Caco-2 (cell line): ENCODE data around the gene ATAD5. TPM values are rescaled to one million over a fixed set of nuclear protein-coding genes. Genes with fewer than 3 reads are reported as not detected.
A peak's percentile ranks its signal among the peaks of the same experiment; 100 is the strongest.

Experiments used
- Bru-seq: library from RNA; stranded (reverse); fragments of 400-500 nt; gene quantifications from one replicate; lab custom pipeline; 2021; lab: Mats Ljungman, UMichigan
- BruChase-seq, 2 experiments: library from RNA; stranded (reverse); fragments of 400-500 nt; gene quantifications; one replicate each; lab custom pipeline; 2021; lab: Mats Ljungman, UMichigan
- BruUV-seq: library from RNA; stranded (reverse); fragments of 400-500 nt; replicated peaks from 2 replicates; lab custom pipeline; 2021; lab: Mats Ljungman, UMichigan
- CTCF ChIA-PET: fragments of 300-600 bp; sonication (Branson Sonifier 250); formaldehyde crosslinking; loops from one replicate; lab custom pipeline; 2022; ENCODE audit warnings: antibody characterized with exemption; lab: Charles Lee
- POLR2A ChIA-PET: fragments of 300-600 bp; sonication (Branson Sonifier 250); formaldehyde crosslinking; loops from one replicate; lab custom pipeline; 2022; ENCODE audit warnings: antibody characterized with exemption; lab: Charles Lee
- DNase-seq, 2 experiments: peaks; one replicate each; pipeline versions ENCODE4 v3.0.0 to v3.0.0-alpha.2; 2020 to 2022
- H3K27me3 ChIP-seq: replicated peaks from 2 replicates; pipeline ENCODE4 v1.6.0; 2011; ENCODE audit warnings: low read length; ENCODE audit not compliant: control insufficient read depth, insufficient read depth
- H3K36me3 ChIP-seq: 2 replicates; pipeline ENCODE4 v1.5.1; 2011; ENCODE audit warnings: low read length; ENCODE audit not compliant: control insufficient read depth, insufficient read depth
- H3K4me1 ChIP-seq: fragments of 250-450 bp; sonication (Bioruptor Pico); 2 replicates; pipeline ENCODE4 v1.5.1; 2020; ENCODE audit warnings: mild to moderate bottlenecking
- H3K4me3 ChIP-seq: 2 replicates; pipeline ENCODE4 v1.5.1; 2011; ENCODE audit warnings: low read depth, mild to moderate bottlenecking, control low read depth, low read length
- H3K9me3 ChIP-seq: fragments of 250-450 bp; sonication (Bioruptor Pico); 2 replicates; pipeline ENCODE4 v1.5.1; 2020; ENCODE audit warnings: mild to moderate bottlenecking, moderate library complexity
- H3K27ac Mint-ChIP-seq: one replicate; pipeline ENCODE4 v1.8.0; 2022; ENCODE audit warnings: mixed read lengths; ENCODE audit not compliant: unreplicated experiment
- H3K27me3 Mint-ChIP-seq: one replicate; pipeline ENCODE4 v1.8.0; 2022; ENCODE audit warnings: mixed read lengths; ENCODE audit not compliant: insufficient read depth, unreplicated experiment
- H3K36me3 Mint-ChIP-seq: one replicate; pipeline ENCODE4 v1.8.0; 2022; ENCODE audit warnings: mild to moderate bottlenecking, mixed read lengths; ENCODE audit not compliant: insufficient read depth, unreplicated experiment
- H3K4me1 Mint-ChIP-seq: one replicate; pipeline ENCODE4 v1.8.0; 2022; ENCODE audit warnings: low read depth, mixed read lengths; ENCODE audit not compliant: unreplicated experiment
- H3K4me3 Mint-ChIP-seq: one replicate; pipeline ENCODE4 v1.8.0; 2022; ENCODE audit warnings: mild to moderate bottlenecking, moderate library complexity, mixed read lengths; ENCODE audit not compliant: unreplicated experiment
- H3K9me3 Mint-ChIP-seq: one replicate; pipeline ENCODE4 v1.8.0; 2022; ENCODE audit warnings: mixed read lengths; ENCODE audit not compliant: unreplicated experiment
- intact Hi-C: fragments of 100-400 bp; cut with micrococcal nuclease; formaldehyde crosslinking; loops from one replicate; pipeline ENCODE4 v1.10.0; 2022; ENCODE audit not compliant: unreplicated experiment
- long read RNA-seq: library from polyadenylated mRNA; stranded (forward); transcript quantifications from one replicate; pipeline ENCODE4 v2.0.0, GENCODE V29; 2022
- total RNA-seq: library from RNA; stranded (reverse); gene quantifications from 2 replicates; pipeline ENCODE4 v1.2.3, GENCODE V29; 2022
- TF ChIP-seq, protein P1 (sequence below), 2 experiments: fragments of 200-600 bp in 1 of 2; IDR thresholded peaks; 1 replicate in 1 of 2; 2 replicates in 1 of 2; pipeline versions ENCODE4 v1.5.1 to v1.8.0; 2011 to 2022; ENCODE audit warnings: antibody characterized with exemption in 1 of 2, control low read depth in 1 of 2, inconsistent platforms in 1 of 2, low read depth in 1 of 2, low read length in 1 of 2, mild to moderate bottlenecking in 1 of 2, moderate library complexity in 1 of 2; ENCODE audit not compliant: insufficient read depth in 1 of 2, severe bottlenecking in 1 of 2, unreplicated experiment in 1 of 2

ATAD5 gene, protein sequence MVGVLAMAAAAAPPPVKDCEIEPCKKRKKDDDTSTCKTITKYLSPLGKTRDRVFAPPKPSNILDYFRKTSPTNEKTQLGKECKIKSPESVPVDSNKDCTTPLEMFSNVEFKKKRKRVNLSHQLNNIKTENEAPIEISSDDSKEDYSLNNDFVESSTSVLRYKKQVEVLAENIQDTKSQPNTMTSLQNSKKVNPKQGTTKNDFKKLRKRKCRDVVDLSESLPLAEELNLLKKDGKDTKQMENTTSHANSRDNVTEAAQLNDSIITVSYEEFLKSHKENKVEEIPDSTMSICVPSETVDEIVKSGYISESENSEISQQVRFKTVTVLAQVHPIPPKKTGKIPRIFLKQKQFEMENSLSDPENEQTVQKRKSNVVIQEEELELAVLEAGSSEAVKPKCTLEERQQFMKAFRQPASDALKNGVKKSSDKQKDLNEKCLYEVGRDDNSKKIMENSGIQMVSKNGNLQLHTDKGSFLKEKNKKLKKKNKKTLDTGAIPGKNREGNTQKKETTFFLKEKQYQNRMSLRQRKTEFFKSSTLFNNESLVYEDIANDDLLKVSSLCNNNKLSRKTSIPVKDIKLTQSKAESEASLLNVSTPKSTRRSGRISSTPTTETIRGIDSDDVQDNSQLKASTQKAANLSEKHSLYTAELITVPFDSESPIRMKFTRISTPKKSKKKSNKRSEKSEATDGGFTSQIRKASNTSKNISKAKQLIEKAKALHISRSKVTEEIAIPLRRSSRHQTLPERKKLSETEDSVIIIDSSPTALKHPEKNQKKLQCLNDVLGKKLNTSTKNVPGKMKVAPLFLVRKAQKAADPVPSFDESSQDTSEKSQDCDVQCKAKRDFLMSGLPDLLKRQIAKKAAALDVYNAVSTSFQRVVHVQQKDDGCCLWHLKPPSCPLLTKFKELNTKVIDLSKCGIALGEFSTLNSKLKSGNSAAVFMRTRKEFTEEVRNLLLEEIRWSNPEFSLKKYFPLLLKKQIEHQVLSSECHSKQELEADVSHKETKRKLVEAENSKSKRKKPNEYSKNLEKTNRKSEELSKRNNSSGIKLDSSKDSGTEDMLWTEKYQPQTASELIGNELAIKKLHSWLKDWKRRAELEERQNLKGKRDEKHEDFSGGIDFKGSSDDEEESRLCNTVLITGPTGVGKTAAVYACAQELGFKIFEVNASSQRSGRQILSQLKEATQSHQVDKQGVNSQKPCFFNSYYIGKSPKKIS (N-terminal part only)
- 20.2 and 21.8 TPM in 2 replicates for total RNA-seq
- percentile 79 among the genes with signal in this experiment for Bru-seq, nascent RNA
- BruChase-seq, experiment 1, labeled RNA remaining after a 2-hour chase, result percentile 88 among the genes with signal in this experiment
- BruChase-seq, experiment 2, labeled RNA remaining after a 6-hour chase, result percentile 83 among the genes with signal in this experiment
- long read RNA-seq, full-length matches to known transcripts, result 1 of 6 reads
- long read RNA-seq, partial matches to known transcripts, result 4 of 6 reads
- long read RNA-seq, other reads (novel, unspliced or antisense), result 1 of 6 reads

DNA sequence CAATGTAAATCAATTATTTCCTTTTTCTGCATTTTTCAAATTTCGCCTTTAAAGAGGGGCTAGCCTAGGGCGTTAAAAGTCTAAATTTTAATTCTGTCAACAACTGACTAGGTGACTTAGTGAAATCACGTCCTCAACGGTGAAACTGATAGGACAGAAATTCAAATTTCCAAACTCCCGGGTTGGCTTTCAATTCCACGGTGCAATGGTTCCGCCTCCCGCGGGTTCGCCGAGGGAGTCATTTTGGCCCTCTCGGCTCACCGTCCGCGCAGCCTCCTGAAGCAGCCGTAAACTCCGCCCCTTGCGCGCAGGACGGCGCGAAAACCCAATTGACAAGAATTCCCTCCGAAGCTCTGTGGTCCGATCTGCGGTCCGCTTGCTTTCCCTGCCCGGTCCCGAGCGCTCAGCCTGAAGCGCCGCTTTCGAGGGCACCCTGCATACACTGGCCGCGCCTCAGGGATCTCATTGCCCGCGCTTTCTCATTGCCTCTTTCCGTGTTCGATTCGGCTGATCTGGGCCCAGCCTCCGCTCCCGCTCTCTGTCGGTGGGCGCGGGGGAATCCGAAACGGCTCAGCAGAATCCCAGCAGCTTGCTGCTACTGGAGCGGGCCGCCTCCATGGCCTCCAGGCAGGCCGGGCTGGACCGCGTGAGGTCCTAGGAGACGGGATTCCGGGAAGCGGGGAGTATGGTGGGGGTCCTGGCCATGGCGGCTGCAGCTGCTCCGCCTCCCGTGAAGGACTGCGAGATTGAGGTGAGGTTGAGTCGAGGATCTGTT lies at the start of gene ATAD5:
Gene ATAD5 (plus strand): TSS at position 304 of the 775 bp plus-strand sequence. CDS start 382 bp downstream, at position 686.
- ChIA-PET POLR2A (interaction anchor here (1.1 kb wide), 1 partner anchor 8 kb away, joined by 3 read pairs; no protein-coding TSS in a partner anchor), CTCF (interaction anchor here (0.5 kb wide), 1 partner anchor 188 kb away, joined by 3 read pairs; no protein-coding TSS in a partner anchor)
- no peaks in the 10 kb centered on the region for H3K9me3 Mint-ChIP-seq
- Histone ChIP-seq H3K9me3 (no peaks in the 10 kb centered on the region), H3K36me3 (no peaks in the 10 kb centered on the region; the same call in 1 of the 2 replicates), H3K4me3 (peak within 1 kb of the TSS; percentile 78), H3K27me3 (no peaks in the 10 kb centered on the region), H3K4me1 (no peaks in the 10 kb centered on the region; the same call in 1 of the 2 replicates)
- no peaks in the 10 kb centered on the region for H3K27me3 Mint-ChIP-seq
- intact Hi-C loops, result loop anchor here (5.0 kb wide), 1 partner anchor 100 kb away; no protein-coding TSS in a partner anchor
- DNase-seq, result peak; percentile 91 to 94
- TF ChIP-seq, protein P1, sequence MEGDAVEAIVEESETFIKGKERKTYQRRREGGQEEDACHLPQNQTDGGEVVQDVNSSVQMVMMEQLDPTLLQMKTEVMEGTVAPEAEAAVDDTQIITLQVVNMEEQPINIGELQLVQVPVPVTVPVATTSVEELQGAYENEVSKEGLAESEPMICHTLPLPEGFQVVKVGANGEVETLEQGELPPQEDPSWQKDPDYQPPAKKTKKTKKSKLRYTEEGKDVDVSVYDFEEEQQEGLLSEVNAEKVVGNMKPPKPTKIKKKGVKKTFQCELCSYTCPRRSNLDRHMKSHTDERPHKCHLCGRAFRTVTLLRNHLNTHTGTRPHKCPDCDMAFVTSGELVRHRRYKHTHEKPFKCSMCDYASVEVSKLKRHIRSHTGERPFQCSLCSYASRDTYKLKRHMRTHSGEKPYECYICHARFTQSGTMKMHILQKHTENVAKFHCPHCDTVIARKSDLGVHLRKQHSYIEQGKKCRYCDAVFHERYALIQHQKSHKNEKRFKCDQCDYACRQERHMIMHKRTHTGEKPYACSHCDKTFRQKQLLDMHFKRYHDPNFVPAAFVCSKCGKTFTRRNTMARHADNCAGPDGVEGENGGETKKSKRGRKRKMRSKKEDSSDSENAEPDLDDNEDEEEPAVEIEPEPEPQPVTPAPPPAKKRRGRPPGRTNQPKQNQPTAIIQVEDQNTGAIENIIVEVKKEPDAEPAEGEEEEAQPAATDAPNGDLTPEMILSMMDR (IDR thresholded peaks at IDR 0.05; ENCODE audit: insufficient read depth in 1 of 2, low read depth in 1 of 2, low read length in 1 of 2, severe bottlenecking in 1 of 2, unreplicated experiment in 1 of 2), result no peak
- BruUV-seq, result no TSS peak
- H3K27ac Mint-ChIP-seq, result peak within 1 kb of the TSS; percentile 100
- H3K4me3 Mint-ChIP-seq, result peak within 1 kb of the TSS; percentile 99
- peaks cover 7% of the 10 kb centered on the region for H3K4me1 Mint-ChIP-seq
- H3K36me3 Mint-ChIP-seq, result peaks cover 45% of the 10 kb centered on the region

DNA sequence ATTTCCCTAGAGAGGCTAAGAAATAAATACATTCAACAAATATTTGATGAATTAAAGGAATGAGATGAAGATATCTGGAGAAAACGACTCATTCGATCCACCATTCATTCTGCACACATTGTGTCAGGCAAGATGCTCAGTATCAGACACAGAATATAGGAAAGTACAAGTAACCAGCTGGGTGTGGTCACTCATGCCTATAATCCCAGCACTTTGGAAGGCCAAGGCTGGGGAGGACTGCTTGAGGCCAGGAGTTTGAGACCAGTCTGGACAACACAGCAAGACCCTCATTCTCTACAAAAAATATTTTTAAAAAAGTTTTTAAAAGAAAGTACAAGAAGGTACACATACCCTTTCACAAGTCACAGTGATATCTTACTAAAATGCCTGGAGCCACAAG lies 49.6 kb upstream of the ATAD5 start:
- peaks cover 4% of the 10 kb centered on the region for H3K36me3 ChIP-seq
- no TSS peak for BruUV-seq
- Mint-ChIP-seq H3K4me1 (no peaks in the 10 kb centered on the region), H3K27ac (no peak overlapping the region), H3K27me3 (no peaks in the 10 kb centered on the region), H3K9me3 (no peaks in the 10 kb centered on the region), H3K36me3 (peaks cover 89% of the 10 kb centered on the region), H3K4me3 (no peak overlapping the region)
- DNase-seq, result no peak
- intact Hi-C loops, result no loop called here
- H3K27me3 ChIP-seq, result no peaks in the 10 kb centered on the region
- H3K4me1 ChIP-seq, result no peaks in the 10 kb centered on the region
- H3K4me3 ChIP-seq, result no peak overlapping the region
- no peaks in the 10 kb centered on the region for H3K9me3 ChIP-seq
- CTCF ChIA-PET, result no interaction called here
- TF ChIP-seq, protein P1 (IDR thresholded peaks at IDR 0.05; ENCODE audit: insufficient read depth in 1 of 2, low read depth in 1 of 2, low read length in 1 of 2, severe bottlenecking in 1 of 2, unreplicated experiment in 1 of 2), result no peak
- POLR2A ChIA-PET, result no interaction called here
